SH-SY5Y (cell line): ENCODE data around the gene SENP2.

ENCODE experiments used
- GATA2 ChIP-seq: IDR thresholded peaks from 2 replicates; pipeline ENCODE4 v1.6.1; 2011; ENCODE audit warnings: mild to moderate bottlenecking, low read depth, low read length
- GATA3 ChIP-seq: IDR thresholded peaks from 2 replicates; pipeline ENCODE4 v1.6.1; 2011; ENCODE audit warnings: low read depth, mild to moderate bottlenecking, low read length, moderate library complexity

DNA sequence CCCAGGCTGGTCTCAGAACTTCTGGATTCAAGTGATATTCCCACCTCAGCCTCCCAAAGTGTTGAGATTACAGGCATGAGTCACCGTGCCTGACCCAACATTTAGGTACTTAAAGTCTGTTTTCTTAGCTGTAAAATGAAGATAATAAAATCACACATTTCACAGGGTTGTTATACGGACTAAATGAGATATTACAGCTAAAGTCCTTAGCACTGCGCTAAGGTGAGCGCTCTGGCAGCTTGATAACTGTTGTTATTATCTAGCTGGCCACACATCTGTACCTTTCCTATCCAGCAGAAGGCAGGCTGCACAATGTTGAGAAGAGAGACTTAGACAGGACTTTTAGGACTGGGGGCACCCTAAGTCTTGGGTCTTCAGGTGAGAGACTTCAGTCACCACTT lies 31.0 kb upstream of the SENP2 start:
- TF ChIP-seq GATA2: no peak
- no peak for TF ChIP-seq GATA3
